ENCODE measurements around the gene CMSS1.

GRCh38 chr3:99859825-99860224, 42.2 kb downstream of the CMSS1 start:
- no peak for TF ChIP-seq CTCF (IDR thresholded peaks at IDR 0.05)
- no peak for TF ChIP-seq POLR2A (IDR thresholded peaks at IDR 0.05)
